GM19438 (cell line): ENCODE measurements around the gene TMEM207.

Source experiments
- ATAC-seq: cut with Tn5 transposase; IDR thresholded peaks from one replicate; pipeline ENCODE4 v1.9.1; 2021; ENCODE audit warnings: low read depth; ENCODE audit not compliant: unreplicated experiment

The TMEM207 gene

DNA sequence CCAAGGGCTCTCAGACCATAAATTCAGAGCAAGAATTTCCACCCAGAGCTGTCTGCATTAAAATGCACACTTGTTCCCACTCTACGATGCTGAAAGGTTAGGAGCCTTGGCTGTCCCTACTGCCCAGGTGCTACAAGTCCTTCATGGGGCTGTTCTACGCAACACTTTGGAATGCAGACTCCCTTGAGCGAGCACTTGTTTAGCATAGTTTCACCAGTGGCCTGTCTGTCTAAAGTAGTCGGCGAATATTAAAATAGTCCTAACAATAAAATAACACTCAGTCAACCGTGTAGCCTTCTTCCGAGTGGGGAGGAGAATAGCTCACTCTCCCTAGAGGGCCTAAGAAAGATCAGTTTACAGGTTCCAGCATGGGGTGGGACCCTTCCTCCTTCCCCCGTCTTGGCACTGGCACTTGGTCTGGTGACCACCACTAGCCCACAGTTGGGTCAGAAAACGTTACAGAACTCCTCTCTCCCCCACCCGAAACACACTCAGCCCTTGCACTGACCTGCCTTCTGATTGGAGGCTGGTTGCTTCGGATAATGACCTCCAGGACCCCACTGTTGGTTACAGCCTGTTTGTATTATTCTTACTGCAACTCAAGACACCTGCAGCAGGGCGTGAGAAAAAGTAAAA, 62.0 kb downstream of the TMEM207 start, which contains the start of gene CLDN16:
Gene CLDN16 (plus strand): TSS at position 586 of the 636 bp plus-strand sequence. CDS start 167 bp downstream, outside the sequence.
- ATAC-seq: no peak

DNA sequence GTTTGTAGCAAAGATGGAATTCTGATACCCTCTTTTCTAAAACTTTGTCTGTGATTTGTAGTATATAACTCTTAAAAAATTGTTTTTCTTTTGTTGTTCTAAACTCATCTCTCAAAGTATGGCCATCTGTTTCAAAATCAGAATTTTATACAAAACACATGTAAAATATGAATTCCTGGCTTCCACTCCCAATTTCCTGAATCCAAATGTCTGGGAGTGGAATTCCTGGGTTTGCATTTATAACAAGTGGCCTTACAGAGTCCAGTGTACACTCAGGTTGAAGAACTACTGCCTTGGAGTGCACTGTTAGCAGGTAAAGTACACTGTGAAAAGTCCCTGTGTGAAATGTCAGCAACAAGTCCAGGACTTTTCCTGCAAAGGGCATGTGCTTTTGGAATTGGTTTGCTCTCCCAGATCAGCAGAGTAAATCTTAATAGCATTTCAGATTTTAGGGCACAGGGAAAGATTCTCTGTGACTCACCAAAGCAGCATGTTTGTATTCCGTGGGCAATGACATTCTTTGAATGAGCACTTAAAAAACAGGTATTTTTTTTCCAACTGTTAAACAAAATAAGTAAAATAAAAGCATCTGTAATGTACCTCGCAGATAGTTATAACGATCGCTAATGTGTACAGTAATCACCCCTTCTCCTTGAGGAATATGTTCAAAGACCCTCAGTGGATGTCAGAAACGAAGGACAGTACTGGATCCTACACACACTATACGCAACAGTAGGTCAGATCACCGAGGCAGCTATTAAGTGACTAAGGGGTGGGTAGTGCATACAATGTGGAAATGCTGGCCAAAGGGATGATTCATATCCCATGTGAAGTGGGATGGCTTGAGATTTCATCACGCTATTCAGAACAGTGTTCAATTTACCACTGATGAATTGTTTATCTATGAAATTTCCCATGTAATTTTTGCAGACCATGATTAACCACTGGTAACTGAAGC, 63.7 kb downstream of the TMEM207 start:
- ATAC-seq: no peak

DNA sequence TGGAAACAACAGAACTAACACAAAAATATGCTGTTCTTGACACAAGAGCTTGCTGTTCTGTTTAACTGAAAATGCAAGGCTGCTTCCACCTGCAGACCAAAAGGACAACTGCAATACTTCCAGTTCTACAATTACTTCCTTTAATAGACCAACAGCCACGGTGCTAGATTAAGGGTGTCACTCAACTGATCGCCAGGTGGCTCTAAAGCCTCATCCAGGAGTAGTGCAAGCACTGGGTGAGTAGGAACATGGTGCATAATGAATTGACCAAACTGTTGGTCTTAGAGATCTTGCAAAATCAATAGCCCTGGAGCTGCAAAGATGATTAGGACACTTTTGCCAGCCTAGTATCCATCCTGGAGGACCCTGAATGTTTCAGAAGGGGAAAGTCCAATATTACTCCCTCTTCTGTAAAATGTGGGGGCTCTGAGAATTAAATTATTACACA, 65.4 kb downstream of the TMEM207 start:
- ATAC-seq: peak; percentile 89

DNA sequence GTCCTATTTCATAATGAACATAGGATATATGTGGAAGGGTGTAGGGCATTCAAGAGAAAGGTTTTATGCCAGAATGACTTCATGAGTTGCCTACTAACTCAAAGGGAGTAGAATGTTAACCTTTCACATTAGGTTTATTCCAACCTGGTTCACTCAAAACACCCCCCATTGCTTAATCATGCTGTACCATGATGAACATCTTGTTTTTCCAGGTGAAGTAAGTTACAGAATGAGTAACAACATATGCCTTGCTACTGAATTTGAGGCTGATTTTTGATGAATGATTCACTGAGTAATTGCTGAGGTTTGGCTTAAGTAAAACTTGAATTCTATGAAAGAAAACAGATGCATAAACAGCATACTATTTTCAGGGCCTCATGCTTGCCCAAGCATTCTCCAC, 67.6 kb downstream of the TMEM207 start:
- no peak for ATAC-seq

DNA sequence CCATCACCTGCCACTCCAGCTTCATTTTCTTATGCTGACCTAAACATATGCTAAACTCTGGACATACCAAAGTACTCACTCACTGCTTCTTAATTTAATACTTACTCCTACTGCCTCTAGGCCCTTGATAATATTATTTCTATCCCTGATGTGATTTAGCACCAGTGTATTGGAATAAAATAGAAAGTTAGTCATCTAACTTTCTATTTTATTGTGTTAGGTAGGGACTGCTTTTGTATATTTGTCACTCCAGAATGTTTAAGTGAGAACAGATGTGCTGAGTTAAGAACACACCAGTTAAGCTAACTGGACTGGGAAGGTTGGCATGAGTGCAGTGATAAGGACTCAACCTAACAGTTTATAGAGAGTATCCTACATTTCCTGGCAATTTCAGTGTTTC, 68.3 kb downstream of the TMEM207 start:
- ATAC-seq: no peak

DNA sequence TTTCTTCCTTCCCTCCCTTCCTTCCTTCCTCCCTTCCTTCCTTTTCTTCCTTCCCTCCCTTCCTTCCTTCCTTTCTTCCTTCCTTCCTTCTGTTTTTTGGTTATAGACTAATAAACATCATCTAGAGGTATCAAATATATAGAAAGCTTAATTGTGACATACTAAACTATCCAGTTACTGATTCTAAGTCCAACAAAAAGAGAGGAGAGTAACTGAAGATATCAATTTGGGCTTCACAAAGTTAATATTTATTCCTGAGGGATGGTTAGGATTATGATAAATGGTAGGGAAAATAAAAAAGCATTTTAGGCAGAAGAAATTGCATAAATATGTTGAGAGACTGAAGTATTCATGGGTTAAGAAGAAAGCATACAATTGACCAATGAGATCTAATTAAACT, 69.5 kb downstream of the TMEM207 start:
- ATAC-seq: no peak
